HepG2 (cell line): ENCODE measurements around the gene SLC25A33. TPM values are rescaled to one million over a fixed set of nuclear protein-coding genes. Genes with fewer than 3 reads are reported as not detected.

Experiments used
- ATAC-seq: fragments of 200-7000 bp; cut with Tn5 transposase; 3 replicates; pipeline ENCODE4 v1.9.1; 2020; ENCODE audit warnings: mild to moderate bottlenecking, moderate library complexity
- BruUV-seq: library from RNA; stranded (reverse); fragments of 400-500 nt; replicated peaks from 2 replicates; lab custom pipeline; 2021; lab: Mats Ljungman, UMichigan
- CTCF ChIA-PET: fragments of 300-600 bp; formaldehyde crosslinking; extraction: SDS; loops from one replicate; lab custom pipeline; 2021; ENCODE audit warnings: low total read pairs, inconsistent platforms, low intra/inter-chr PET ratio; lab: Yijun Ruan, JAX
- POLR2A ChIA-PET: fragments of 350-600 bp; sonication (Branson Sonifier 250); formaldehyde crosslinking; loops from one replicate; lab custom pipeline; 2020; ENCODE audit warnings: antibody characterized with exemption, inconsistent platforms; lab: Yijun Ruan, JAX
- DNase-seq: peaks from one replicate; pipeline ENCODE4 v3.0.0-alpha.2; 2015; ENCODE audit warnings: low spot score
- FAIRE-seq: peaks from 3 replicates; lab custom pipeline; 2011; peaks lifted over from hg19 to GRCh38; lab: Jason Lieb, UNC
- H2AFZ ChIP-seq: one replicate; pipeline ENCODE4 v1.6.1; 2011; ENCODE audit warnings: low read length, inconsistent platforms
- H3K27ac ChIP-seq: fragments of 300-600 bp; 3 replicates; pipeline ENCODE4 v1.8.0; 2011; ENCODE audit warnings: mixed run types, mild to moderate bottlenecking, mixed read lengths, low read length, inconsistent platforms; ENCODE audit not compliant: insufficient read depth; ENCODE audit errors: extremely low read length
- H3K27me3 ChIP-seq, 2 experiments: fragments of 200-600 bp in 1 of 2; 2 replicates in 1 of 2; 3 replicates in 1 of 2; pipeline versions ENCODE4 v1.6.0 to v1.8.0; 2011; ENCODE audit warnings: low read length in 2 of 2, mild to moderate bottlenecking in 2 of 2, moderate library complexity in 2 of 2, inconsistent platforms in 1 of 2; ENCODE audit not compliant: insufficient read depth in 2 of 2, control insufficient read depth in 1 of 2
- H3K36me3 ChIP-seq, 2 experiments: fragments of 200-600 bp in 1 of 2; replicated peaks in 1 of 2; 2 replicates in 1 of 2; 3 replicates in 1 of 2; pipeline versions ENCODE4 v1.5.1 to v1.8.0; 2011; ENCODE audit warnings: low read length in 2 of 2, inconsistent platforms in 1 of 2; ENCODE audit not compliant: insufficient read depth in 2 of 2, control insufficient read depth in 1 of 2
- H3K4me1 ChIP-seq: 2 replicates; pipeline ENCODE4 v1.5.1; 2012; ENCODE audit warnings: low read length, inconsistent platforms; ENCODE audit not compliant: insufficient read depth
- H3K4me2 ChIP-seq: 2 replicates; pipeline ENCODE4 v1.6.0; 2011; ENCODE audit warnings: low read depth, low read length, inconsistent platforms
- H3K4me3 ChIP-seq, 3 experiments: fragments of 200-600 bp in 1 of 3; sonication (generic), shearing (Covaris generic) in 1 of 3; replicated peaks in 1 of 3; 2 replicates each; pipeline ENCODE4 v1.5.1; 2011 to 2016; ENCODE audit warnings: low read length in 3 of 3, inconsistent platforms in 2 of 3, low read depth in 2 of 3, mild to moderate bottlenecking in 2 of 3, control low read depth in 1 of 3, mixed read lengths in 1 of 3; ENCODE audit not compliant: insufficient read depth in 1 of 3
- H3K79me2 ChIP-seq: one replicate; pipeline ENCODE4 v1.6.1; 2011; ENCODE audit warnings: low read length, inconsistent platforms; ENCODE audit not compliant: insufficient read depth
- H3K9ac ChIP-seq: 2 replicates; pipeline ENCODE4 v1.6.0; 2011; ENCODE audit warnings: mild to moderate bottlenecking, low read depth, low read length, inconsistent platforms; ENCODE audit not compliant: insufficient read depth
- H3K9me3 ChIP-seq: 2 replicates; pipeline ENCODE4 v1.5.1; 2012; ENCODE audit warnings: mild to moderate bottlenecking, low read length
- H4K20me1 ChIP-seq: 2 replicates; pipeline ENCODE4 v1.6.0; 2011; ENCODE audit warnings: inconsistent platforms, mild to moderate bottlenecking, low read length, moderate library complexity; ENCODE audit not compliant: insufficient read depth
- CBFB ChIP-seq: sonication (generic); formaldehyde crosslinking; IDR thresholded peaks from 2 replicates; pipeline ENCODE4 v1.4.0; 2020; ENCODE audit warnings: missing genetic modification reagents
- CC2D1A ChIP-seq: sonication (generic); formaldehyde crosslinking; IDR thresholded peaks from 2 replicates; pipeline ENCODE4 v1.8.1; 2023; ENCODE audit warnings: mild to moderate bottlenecking, missing genetic modification reagents
- DNMT3B ChIP-seq: conservative IDR thresholded peaks from 2 replicates; pipeline ENCODE4 v1.6.1; 2016; ENCODE audit warnings: missing biosample characterization, control low read depth
- DZIP1 ChIP-seq: sonication (generic); formaldehyde crosslinking; IDR thresholded peaks from 2 replicates; pipeline ENCODE4 v1.5.0; 2020; ENCODE audit warnings: mild to moderate bottlenecking, missing genetic modification reagents
- GABPA ChIP-seq, 2 experiments: IDR thresholded peaks; 2 replicates each; pipeline ENCODE4 v1.6.1; 2011 to 2016; ENCODE audit warnings: low read depth in 2 of 2, low read length in 1 of 2, missing biosample characterization in 1 of 2, missing genetic modification characterization in 1 of 2
- HOXA9 ChIP-seq: sonication (generic); formaldehyde crosslinking; IDR thresholded peaks from 2 replicates; pipeline ENCODE4 v1.8.1; 2022; ENCODE audit warnings: missing genetic modification reagents, mild to moderate bottlenecking, moderate library complexity, borderline replicate concordance
- JUNB ChIP-seq: sonication (generic); formaldehyde crosslinking; IDR thresholded peaks from 2 replicates; pipeline ENCODE4 v1.8.0; 2022; ENCODE audit warnings: missing genetic modification reagents, mild to moderate bottlenecking, borderline replicate concordance
- MBD4 ChIP-seq: IDR thresholded peaks from 2 replicates; pipeline ENCODE4 v1.6.1; 2012; ENCODE audit warnings: low read length, inconsistent platforms, borderline replicate concordance
- MLLT10 ChIP-seq: sonication (generic); formaldehyde crosslinking; IDR thresholded peaks from 2 replicates; pipeline ENCODE4 v1.4.0; 2020; ENCODE audit warnings: missing genetic modification reagents
- NAIF1 ChIP-seq: sonication (generic); formaldehyde crosslinking; IDR thresholded peaks from 2 replicates; pipeline ENCODE4 v1.5.0; 2020; ENCODE audit warnings: mild to moderate bottlenecking, missing genetic modification reagents, borderline replicate concordance
- PATZ1 ChIP-seq: sonication (generic); formaldehyde crosslinking; IDR thresholded peaks from 2 replicates; pipeline ENCODE4 v1.4.0; 2020; ENCODE audit warnings: missing genetic modification reagents
- RFX1 ChIP-seq: fragments of 450-650 bp; IDR thresholded peaks from 2 replicates; pipeline ENCODE4 v1.6.1; 2017
- SMYD3 ChIP-seq: sonication (generic); formaldehyde crosslinking; IDR thresholded peaks from 2 replicates; pipeline ENCODE4 v1.8.1; 2023; ENCODE audit warnings: mild to moderate bottlenecking, missing genetic modification reagents
- SSRP1 ChIP-seq: IDR thresholded peaks from 2 replicates; pipeline ENCODE4 v1.6.1; 2016; ENCODE audit warnings: control low read depth
- ZFP91 ChIP-seq: sonication (generic); formaldehyde crosslinking; IDR thresholded peaks from 2 replicates; pipeline ENCODE4 v1.9.0; 2022; ENCODE audit warnings: missing genetic modification reagents, mild to moderate bottlenecking, borderline replicate concordance
- ZNF121 ChIP-seq: sonication (generic); formaldehyde crosslinking; IDR thresholded peaks from 2 replicates; pipeline ENCODE4 v1.5.0; 2020; ENCODE audit warnings: mild to moderate bottlenecking, missing genetic modification reagents
- ZNF629 ChIP-seq: sonication (generic); formaldehyde crosslinking; conservative IDR thresholded peaks from 2 replicates; pipeline ENCODE4 v1.5.0; 2020; ENCODE audit warnings: missing genetic modification reagents
- ZNF703 ChIP-seq: sonication (generic); formaldehyde crosslinking; IDR thresholded peaks from 2 replicates; pipeline ENCODE4 v1.5.1; 2020; ENCODE audit warnings: missing genetic modification reagents, mild to moderate bottlenecking, moderate library complexity, borderline replicate concordance
- WGBS: methylation state at CpG from one replicate; pipeline ENCODE4 v1.1.6; 2017; ENCODE audit warnings: low lambda C conversion rate; 5-methylcytosine and 5-hydroxymethylcytosine counted together
- in situ Hi-C: cut with HindIII; loops from 2 replicates; pipeline ENCODE4 v1.10.0; 2017; ENCODE audit warnings: low pct_unique_long_range_greater_than_20kb; ENCODE audit not compliant: extremely low pct_ligation_motif_present
- intact Hi-C: fragments of 100-400 bp; cut with micrococcal nuclease; formaldehyde crosslinking; loops from one replicate; pipeline ENCODE4 v1.10.0; 2022; ENCODE audit not compliant: unreplicated experiment
- polyA plus RNA-seq, 8 experiments: library from polyadenylated mRNA; depleted of rRNA in 3 of 8; stranded (reverse) in 7 of 8; unstranded in 1 of 8; fragments of >200 nt; fragmentation: Illumina TruSeq in 4 of 8; extraction: Trizol in 4 of 8; gene quantifications; 2 replicates each; pipeline versions ENCODE4 v1.2.1 to v1.2.3, GENCODE V29; 2011 to 2016; ENCODE audit warnings: low read depth in 4 of 8, missing spikeins in 1 of 8, mixed read lengths in 1 of 8; ENCODE audit not compliant: insufficient read depth in 1 of 8
- total RNA-seq, 5 experiments: library from RNA; depleted of rRNA; stranded (reverse); fragments of >200 nt; fragmentation: Illumina TruSeq; extraction: Trizol; gene quantifications; 2 replicates each; pipeline ENCODE4 v1.2.3, GENCODE V29; 2016; ENCODE audit warnings: low read depth in 1 of 5

SLC25A33 gene
- total and polyA plus RNA-seq, 2 of the 13 experiments (the other 11 are each of a cell fraction or from before 2014, with no cell fraction given), result 15.4 to 50.3 TPM

GRCh38 chr1:9538669-9539164, 548 bp upstream of the SLC25A33 start:
- peaks cover 39% of the 10 kb centered on the region for H3K79me2 ChIP-seq
- no peaks in the 10 kb centered on the region for H3K27me3 ChIP-seq
- H3K9me3 ChIP-seq, result no peaks in the 10 kb centered on the region; the same call in 1 of the 2 replicates
- ChIA-PET CTCF (no interaction called here), POLR2A (interaction anchor here (0.9 to 5.4 kb wide), 16 partner anchors 10 to 304 kb away, joined by 3 to 82 read pairs (median 6); partner anchors contain the start of genes H6PD and TMEM201)
- in situ Hi-C loops (no loop called here), intact Hi-C loops (loop anchor here (5.0 kb wide), 1 partner anchor 36 kb away; no protein-coding TSS in a partner anchor)
- H3K36me3 ChIP-seq, result no peaks in the 10 kb centered on the region; a peak in 1 of 5 replicates
- peak; percentile 17 for ATAC-seq
- H3K4me1 ChIP-seq, result peaks cover 55% of the 10 kb centered on the region
- peak overlapping the region; percentile 86 for H3K27ac ChIP-seq
- DNase-seq, result no peak
- no peak overlapping the region for H2AFZ ChIP-seq
- no peak for FAIRE-seq
- BruUV-seq, result no TSS peak
- H3K4me2 ChIP-seq, result peak overlapping the region; percentile 81
- peak overlapping the region; percentile 58 for H3K9ac ChIP-seq
- H4K20me1 ChIP-seq, result peaks cover 5% of the 10 kb centered on the region
- peak overlapping the region; percentile 5 to 55 (median 16); a peak in 5 of 6 replicates for H3K4me3 ChIP-seq
- 23% methylated on average over 21 of the region's 23 CpGs for WGBS
- TF ChIP-seq DZIP1 (CRISPR knock-in tag), result peak; percentile 14; the same call in 1 of the 2 replicates
- 0 out of 2 replicates have a peak, but pooled peaks have one; percentile 39 for TF ChIP-seq HOXA9 (CRISPR knock-in tag)
- no peak for TF ChIP-seq PATZ1 (CRISPR knock-in tag)
- TF ChIP-seq DNMT3B (CRISPR knock-in tag), result no peak
- TF ChIP-seq SSRP1 (CRISPR knock-in tag), result 0 out of 2 replicates have a peak, but pooled peaks have one; percentile 40
- no peak for TF ChIP-seq GABPA (IDR thresholded peaks at IDR 0.05; ENCODE audit: low read depth, low read length)
- TF ChIP-seq GABPA (CRISPR knock-in tag; IDR thresholded peaks at IDR 0.05; ENCODE audit: low read depth), result no peak
- TF ChIP-seq NAIF1 (CRISPR knock-in tag), result 0 out of 2 replicates have a peak, but pooled peaks have one; percentile 46
- TF ChIP-seq ZNF121 (CRISPR knock-in tag), result 0 out of 2 replicates have a peak, but pooled peaks have one; percentile 36
- no peak for TF ChIP-seq JUNB
- peak; percentile 59 for TF ChIP-seq ZFP91 (CRISPR knock-in tag)
- no peak for TF ChIP-seq CBFB (CRISPR knock-in tag)
- 0 out of 2 replicates have a peak, but pooled peaks have one; percentile 16 for TF ChIP-seq ZNF703 (CRISPR knock-in tag)
- 0 out of 2 replicates have a peak, but pooled peaks have one; percentile 67 for TF ChIP-seq MLLT10 (CRISPR knock-in tag)
- TF ChIP-seq ZNF629, result no peak
- TF ChIP-seq CC2D1A (CRISPR knock-in tag), result no peak
- TF ChIP-seq MBD4, result no peak
- no peak for TF ChIP-seq RFX1
- TF ChIP-seq SMYD3 (CRISPR knock-in tag), result no peak
